ENCODE data around the gene POGZ.

Gene POGZ

DNA sequence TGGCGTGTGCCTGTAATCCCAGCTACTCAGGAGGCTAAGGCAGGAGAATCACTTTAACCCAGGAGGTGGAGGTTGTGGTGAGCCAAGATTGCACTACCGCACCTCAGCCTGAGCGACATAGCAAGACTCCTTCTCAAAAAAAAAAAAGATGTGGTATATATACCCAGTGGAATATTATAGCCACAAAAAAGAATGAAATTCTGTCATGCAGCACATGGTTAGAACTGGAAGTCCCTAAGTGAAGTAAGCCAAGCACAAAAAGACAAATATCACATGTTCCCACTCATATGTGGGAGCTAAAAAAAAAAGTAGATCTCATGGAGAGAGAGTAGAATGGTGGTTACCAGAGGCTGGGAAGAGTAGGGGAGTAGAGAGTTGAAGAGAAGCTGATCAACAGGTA lies 41.2 kb downstream of the POGZ start:
- no peak overlapping the region for H3K9ac ChIP-seq (ENCODE audit: low read length)
- H3K27me3 ChIP-seq (ENCODE audit: control insufficient read depth, insufficient read depth, low read length): no peaks in the 10 kb centered on the region
- H3K4me1 ChIP-seq (ENCODE audit: control insufficient read depth, insufficient read depth, low read length): no peaks in the 10 kb centered on the region
- H3K36me3 ChIP-seq (ENCODE audit: control insufficient read depth, insufficient read depth, low read length): peaks cover 84% of the 10 kb centered on the region
- no peaks in the 10 kb centered on the region for H3K9me3 ChIP-seq (ENCODE audit: control insufficient read depth, insufficient read depth, low read depth, low read length)
- H3K27ac ChIP-seq (ENCODE audit: low read depth, low read length): no peak overlapping the region
- no peak overlapping the region for H3K4me3 ChIP-seq (ENCODE audit: low read depth, low read length)

- H3K9me3 ChIP-seq (ENCODE audit: control insufficient read depth, insufficient read depth, low read depth, low read length): no peaks in the 10 kb centered on the region
- H3K9ac ChIP-seq (ENCODE audit: low read length): no peak overlapping the region
- no peak overlapping the region for H3K27ac ChIP-seq (ENCODE audit: low read depth, low read length)
- no peaks in the 10 kb centered on the region for H3K27me3 ChIP-seq (ENCODE audit: control insufficient read depth, insufficient read depth, low read length)
- H3K4me1 ChIP-seq (ENCODE audit: control insufficient read depth, insufficient read depth, low read length): no peaks in the 10 kb centered on the region
- H3K4me3 ChIP-seq (ENCODE audit: low read depth, low read length): no peak overlapping the region
- peaks cover 85% of the 10 kb centered on the region for H3K36me3 ChIP-seq (ENCODE audit: control insufficient read depth, insufficient read depth, low read length)
These were observed 43.1 kb downstream of the POGZ start for GRCh38 chr1:151416231-151416630.

DNA sequence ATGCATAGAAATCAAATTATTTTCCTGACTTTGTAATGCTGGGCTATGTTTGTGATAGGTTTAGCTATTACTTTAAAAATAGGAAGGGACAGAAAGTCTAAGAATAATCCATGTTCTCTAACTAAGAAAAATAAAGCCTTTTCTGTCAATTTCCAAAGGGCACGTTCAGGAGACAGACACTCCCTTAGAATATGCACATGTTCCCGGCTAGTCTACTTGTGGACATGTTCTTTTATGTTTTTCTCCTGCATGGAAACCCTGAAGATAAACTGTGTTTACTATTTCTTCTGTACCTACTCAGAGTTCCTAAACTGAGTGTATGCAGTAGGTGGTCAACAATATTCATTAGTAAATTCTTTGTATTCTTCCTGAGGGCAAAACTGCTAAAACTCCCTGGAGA lies 47.4 kb downstream of the POGZ start:
- H3K9me3 ChIP-seq (ENCODE audit: control insufficient read depth, insufficient read depth, low read depth, low read length): no peaks in the 10 kb centered on the region
- H3K27ac ChIP-seq (ENCODE audit: low read depth, low read length): no peak overlapping the region
- no peak overlapping the region for H3K4me3 ChIP-seq (ENCODE audit: low read depth, low read length)
- H3K9ac ChIP-seq (ENCODE audit: low read length): no peak overlapping the region
- H3K27me3 ChIP-seq (ENCODE audit: control insufficient read depth, insufficient read depth, low read length): no peaks in the 10 kb centered on the region
- no peaks in the 10 kb centered on the region for H3K4me1 ChIP-seq (ENCODE audit: control insufficient read depth, insufficient read depth, low read length)
- H3K36me3 ChIP-seq (ENCODE audit: control insufficient read depth, insufficient read depth, low read length): peaks cover 93% of the 10 kb centered on the region

DNA sequence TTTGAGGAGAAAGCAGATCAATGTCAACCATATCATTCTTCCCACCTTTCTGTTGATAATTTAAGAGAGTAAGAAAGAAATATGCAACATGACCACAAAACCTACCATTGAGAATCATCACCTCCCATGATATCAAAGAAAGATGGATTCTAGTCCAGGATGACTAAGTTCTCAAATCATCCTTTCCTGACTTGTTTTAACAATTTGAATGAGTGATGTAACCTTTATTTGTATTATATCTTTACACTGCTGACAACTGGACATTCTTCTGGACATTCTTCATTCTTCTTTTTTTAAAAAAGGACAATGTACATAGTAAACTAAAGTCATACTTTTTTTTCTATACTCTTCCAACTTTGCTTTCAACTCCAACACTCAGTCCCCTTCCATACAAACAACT lies 50.4 kb downstream of the POGZ start:
- H3K36me3 ChIP-seq (ENCODE audit: control insufficient read depth, insufficient read depth, low read length): peaks cover 91% of the 10 kb centered on the region

DNA sequence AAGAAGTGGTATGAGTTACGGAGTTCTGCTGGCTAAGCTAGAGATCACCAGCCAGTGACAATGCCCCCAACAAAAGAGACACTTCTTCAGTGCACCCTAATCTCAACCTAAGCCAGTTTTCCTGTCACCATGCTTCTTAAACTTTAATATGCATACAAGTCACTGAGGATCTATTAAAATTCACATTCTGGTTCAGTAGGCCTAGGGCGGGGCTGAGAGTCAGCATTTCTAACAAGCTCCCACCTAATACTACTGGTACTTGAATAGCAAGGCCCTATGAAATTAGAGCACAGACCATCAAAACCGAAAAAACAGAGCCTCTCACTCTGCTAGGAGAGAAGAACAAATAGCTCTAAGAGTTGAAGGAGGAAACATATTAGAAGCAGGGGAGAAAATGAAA lies 52.0 kb downstream of the POGZ start:
- no peak overlapping the region for H3K27ac ChIP-seq (ENCODE audit: low read depth, low read length)
- peaks cover 94% of the 10 kb centered on the region for H3K36me3 ChIP-seq (ENCODE audit: control insufficient read depth, insufficient read depth, low read length)
- H3K9me3 ChIP-seq (ENCODE audit: control insufficient read depth, insufficient read depth, low read depth, low read length): no peaks in the 10 kb centered on the region
- no peak overlapping the region for H3K4me3 ChIP-seq (ENCODE audit: low read depth, low read length)
- no peaks in the 10 kb centered on the region for H3K4me1 ChIP-seq (ENCODE audit: control insufficient read depth, insufficient read depth, low read length)
- H3K27me3 ChIP-seq (ENCODE audit: control insufficient read depth, insufficient read depth, low read length): no peaks in the 10 kb centered on the region
- no peak overlapping the region for H3K9ac ChIP-seq (ENCODE audit: low read length)

More for the DNA sequence above, 50.4 kb downstream of the POGZ start:
- no peaks in the 10 kb centered on the region for H3K9me3 ChIP-seq (ENCODE audit: control insufficient read depth, insufficient read depth, low read depth, low read length)
- H3K4me3 ChIP-seq (ENCODE audit: low read depth, low read length): no peak overlapping the region
- H3K9ac ChIP-seq (ENCODE audit: low read length): no peak overlapping the region
- H3K27me3 ChIP-seq (ENCODE audit: control insufficient read depth, insufficient read depth, low read length): no peaks in the 10 kb centered on the region
- H3K27ac ChIP-seq (ENCODE audit: low read depth, low read length): no peak overlapping the region
- H3K4me1 ChIP-seq (ENCODE audit: control insufficient read depth, insufficient read depth, low read length): no peaks in the 10 kb centered on the region

GRCh38 chr1:151406176-151406575 lies 53.1 kb downstream of the POGZ start:
- peaks cover 94% of the 10 kb centered on the region for H3K36me3 ChIP-seq (ENCODE audit: control insufficient read depth, insufficient read depth, low read length)
- no peak overlapping the region for H3K9ac ChIP-seq (ENCODE audit: low read length)
- H3K27ac ChIP-seq (ENCODE audit: low read depth, low read length): no peak overlapping the region
- no peaks in the 10 kb centered on the region for H3K9me3 ChIP-seq (ENCODE audit: control insufficient read depth, insufficient read depth, low read depth, low read length)
- no peaks in the 10 kb centered on the region for H3K4me1 ChIP-seq (ENCODE audit: control insufficient read depth, insufficient read depth, low read length)
- H3K4me3 ChIP-seq (ENCODE audit: low read depth, low read length): no peak overlapping the region
- H3K27me3 ChIP-seq (ENCODE audit: control insufficient read depth, insufficient read depth, low read length): no peaks in the 10 kb centered on the region

- H3K9me3 ChIP-seq (ENCODE audit: control insufficient read depth, insufficient read depth, low read depth, low read length): no peaks in the 10 kb centered on the region
- H3K4me1 ChIP-seq (ENCODE audit: control insufficient read depth, insufficient read depth, low read length): peaks cover 3% of the 10 kb centered on the region
- H3K4me3 ChIP-seq (ENCODE audit: low read depth, low read length): no peak overlapping the region
- H3K9ac ChIP-seq (ENCODE audit: low read length): no peak overlapping the region
- peaks cover 94% of the 10 kb centered on the region for H3K36me3 ChIP-seq (ENCODE audit: control insufficient read depth, insufficient read depth, low read length)
- H3K27ac ChIP-seq (ENCODE audit: low read depth, low read length): no peak overlapping the region
- H3K27me3 ChIP-seq (ENCODE audit: control insufficient read depth, insufficient read depth, low read length): no peaks in the 10 kb centered on the region
These were observed 53.9 kb downstream of the POGZ start for GRCh38 chr1:151405187-151405951.

- Histone ChIP-seq H3K27ac (ENCODE audit: low read depth, low read length) (no peak overlapping the region), H3K4me3 (ENCODE audit: low read depth, low read length) (no peak overlapping the region), H3K9ac (ENCODE audit: low read length) (no peak overlapping the region), H3K27me3 (ENCODE audit: control insufficient read depth, insufficient read depth, low read length) (no peaks in the 10 kb centered on the region), H3K4me1 (ENCODE audit: control insufficient read depth, insufficient read depth, low read length) (peaks cover 4% of the 10 kb centered on the region), H3K36me3 (ENCODE audit: control insufficient read depth, insufficient read depth, low read length) (peaks cover 82% of the 10 kb centered on the region), H3K9me3 (ENCODE audit: control insufficient read depth, insufficient read depth, low read depth, low read length) (no peaks in the 10 kb centered on the region)
These were observed 55.7 kb downstream of the POGZ start for GRCh38 chr1:151403612-151404011.

GRCh38 chr1:151402764-151403163 lies 56.5 kb downstream of the POGZ start:
- peaks cover 4% of the 10 kb centered on the region for H3K4me1 ChIP-seq (ENCODE audit: control insufficient read depth, insufficient read depth, low read length)
- no peaks in the 10 kb centered on the region for H3K9me3 ChIP-seq (ENCODE audit: control insufficient read depth, insufficient read depth, low read depth, low read length)
- H3K36me3 ChIP-seq (ENCODE audit: control insufficient read depth, insufficient read depth, low read length): peaks cover 74% of the 10 kb centered on the region
- H3K27me3 ChIP-seq (ENCODE audit: control insufficient read depth, insufficient read depth, low read length): no peaks in the 10 kb centered on the region
- no peak overlapping the region for H3K27ac ChIP-seq (ENCODE audit: low read depth, low read length)
- no peak overlapping the region for H3K9ac ChIP-seq (ENCODE audit: low read length)
- no peak overlapping the region for H3K4me3 ChIP-seq (ENCODE audit: low read depth, low read length)

DNA sequence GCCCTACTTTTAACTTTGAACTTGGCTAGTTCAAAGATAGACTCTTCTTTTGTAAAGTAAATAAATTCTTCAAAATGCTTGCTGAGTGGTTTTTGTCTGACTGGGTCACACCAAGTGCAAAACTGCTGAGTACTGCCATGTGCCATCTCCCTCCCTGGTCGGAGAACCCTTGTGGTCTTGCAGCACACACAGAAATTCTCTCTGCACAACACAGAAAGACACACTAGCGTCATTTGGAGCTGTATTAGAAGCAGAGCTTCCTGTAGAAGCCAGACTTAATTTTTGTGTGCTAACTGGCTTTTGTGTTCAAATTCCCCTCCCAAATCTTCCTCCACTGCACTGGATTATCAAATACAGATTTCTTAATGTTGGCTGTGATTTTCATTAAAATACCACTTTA lies 57.4 kb downstream of the POGZ start:
- Histone ChIP-seq H3K4me1 (ENCODE audit: control insufficient read depth, insufficient read depth, low read length) (peaks cover 4% of the 10 kb centered on the region), H3K36me3 (ENCODE audit: control insufficient read depth, insufficient read depth, low read length) (peaks cover 65% of the 10 kb centered on the region), H3K4me3 (ENCODE audit: low read depth, low read length) (no peak overlapping the region), H3K9me3 (ENCODE audit: control insufficient read depth, insufficient read depth, low read depth, low read length) (no peaks in the 10 kb centered on the region), H3K27ac (ENCODE audit: low read depth, low read length) (no peak overlapping the region), H3K9ac (ENCODE audit: low read length) (no peak overlapping the region), H3K27me3 (ENCODE audit: control insufficient read depth, insufficient read depth, low read length) (no peaks in the 10 kb centered on the region)

DNA sequence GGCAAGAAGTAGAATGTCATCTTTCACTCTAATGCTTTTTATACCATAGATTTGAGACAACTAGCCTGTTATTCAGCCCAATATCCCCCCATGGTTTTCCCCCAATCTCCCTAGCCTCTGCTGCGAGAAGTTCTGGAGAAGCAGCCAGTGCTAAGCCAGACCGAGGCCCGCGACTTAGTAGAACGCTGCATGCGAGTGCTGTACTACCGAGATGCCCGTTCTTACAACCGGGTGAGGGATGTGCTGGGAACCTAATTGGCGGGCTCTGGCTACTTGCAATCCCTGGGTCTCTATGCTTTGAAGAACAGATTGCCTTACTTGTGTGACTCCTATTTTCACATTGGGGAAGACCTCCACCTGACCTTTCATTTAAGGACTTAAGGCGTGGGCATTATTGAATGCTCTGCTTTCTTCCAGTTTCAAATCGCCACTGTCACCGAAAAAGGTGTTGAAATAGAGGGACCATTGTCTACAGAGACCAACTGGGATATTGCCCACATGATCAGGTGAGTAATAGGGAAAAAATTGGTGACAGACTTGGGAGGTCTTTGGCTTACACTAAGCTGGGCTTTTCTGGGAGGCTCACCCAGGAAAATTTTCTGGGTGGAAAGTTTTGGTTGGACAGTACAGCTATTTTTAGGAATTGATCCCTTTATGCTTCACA lies 58.0 kb downstream of the POGZ start:
- Histone ChIP-seq H3K9me3 (ENCODE audit: control insufficient read depth, insufficient read depth, low read depth, low read length) (no peaks in the 10 kb centered on the region), H3K27me3 (ENCODE audit: control insufficient read depth, insufficient read depth, low read length) (no peaks in the 10 kb centered on the region), H3K9ac (ENCODE audit: low read length) (no peak overlapping the region), H3K4me1 (ENCODE audit: control insufficient read depth, insufficient read depth, low read length) (peaks cover 4% of the 10 kb centered on the region), H3K36me3 (ENCODE audit: control insufficient read depth, insufficient read depth, low read length) (peaks cover 59% of the 10 kb centered on the region), H3K4me3 (ENCODE audit: low read depth, low read length) (no peak overlapping the region), H3K27ac (ENCODE audit: low read depth, low read length) (no peak overlapping the region)

Measured in HUES6 (cell line).